ENCODE results near the gene COLGALT1. TPM values are rescaled to one million over a fixed set of nuclear protein-coding genes. Genes with fewer than 3 reads are reported as not detected.

The COLGALT1 gene
- total and polyA plus RNA-seq, 2 experiments from 2014 or later: 18.2 to 63.4 TPM

GRCh38 chr19:17522988-17523872, 32.2 kb upstream of the COLGALT1 start:
- H3K4me1 ChIP-seq (ENCODE audit: insufficient read depth): no peaks in the 10 kb centered on the region
- H3K4me3 ChIP-seq: no peak overlapping the region
- H3K27me3 ChIP-seq (ENCODE audit: insufficient read depth): no peaks in the 10 kb centered on the region
- H4K20me1 ChIP-seq (replicated peaks; ENCODE audit: insufficient read depth): no peaks in the 10 kb centered on the region
- ATAC-seq: no peak
- no peaks in the 10 kb centered on the region for H3K79me2 ChIP-seq (replicated peaks; ENCODE audit: insufficient read depth)
- Mint-ChIP-seq H3K27ac (no peak overlapping the region), H3K4me3 (no peak overlapping the region), H3K4me1 (no peaks in the 10 kb centered on the region), H3K27me3 (ENCODE audit: insufficient read depth, low read depth, poor library complexity) (peaks cover 18% of the 10 kb centered on the region), H3K9me3 (no peaks in the 10 kb centered on the region; the same call in 2 of the 3 replicates), H3K36me3 (ENCODE audit: low read depth) (peaks cover 10% of the 10 kb centered on the region; the same call in 2 of the 3 replicates)
- no peaks in the 10 kb centered on the region for H3K36me3 ChIP-seq (ENCODE audit: insufficient read depth)
- peaks cover 3% of the 10 kb centered on the region; the same call in 1 of the 2 replicates for H3F3A ChIP-seq (replicated peaks; ENCODE audit: low read depth)
- no peak overlapping the region for H2AFZ ChIP-seq
- DNase-seq (ENCODE audit: low spot score): no peak
- H3K27ac ChIP-seq (ENCODE audit: low read depth): no peak overlapping the region
- H3K9me2 ChIP-seq (ENCODE audit: insufficient read depth): no peaks in the 10 kb centered on the region
- TF ChIP-seq CREB1 (CRISPR knock-in tag; IDR thresholded peaks at IDR 0.05; ENCODE audit: low read depth): no peak
- TF ChIP-seq POLR2AphosphoS5 (IDR thresholded peaks at IDR 0.05; ENCODE audit: low read depth): no peak
- no peak for TF ChIP-seq ZNF114 (CRISPR knock-in tag; IDR thresholded peaks at IDR 0.05)
- no peak for TF ChIP-seq CTCF (conservative IDR thresholded peaks at IDR 0.05; ENCODE audit: low read depth in 2 of 2)
- no peak for TF ChIP-seq JUNB (IDR thresholded peaks at IDR 0.05; ENCODE audit: unreplicated experiment)
- no peak overlapping the region for H3K4me2 ChIP-seq

- no peak for TF ChIP-seq STAT1 (IDR thresholded peaks at IDR 0.05; ENCODE audit: unreplicated experiment)
- no peak for TF ChIP-seq REST (IDR thresholded peaks at IDR 0.05; ENCODE audit: unreplicated experiment)
- TF ChIP-seq NANOG (IDR thresholded peaks at IDR 0.05; ENCODE audit: borderline replicate concordance): no peak
- TF ChIP-seq EZH2 (IDR thresholded peaks at IDR 0.05; ENCODE audit: low read depth, unreplicated experiment): no peak
- no peak for TF ChIP-seq CREB1 (CRISPR knock-in tag; IDR thresholded peaks at IDR 0.05; ENCODE audit: low read depth)
- TF ChIP-seq EZH2phosphoT487 (IDR thresholded peaks at IDR 0.05; ENCODE audit: unreplicated experiment): no peak
- no peak for TF ChIP-seq CTCF (conservative IDR thresholded peaks at IDR 0.05; ENCODE audit: low read depth in 2 of 2)
- TF ChIP-seq POLR2AphosphoS5 (IDR thresholded peaks at IDR 0.05; ENCODE audit: low read depth): no peak
- Histone ChIP-seq H2AFZ (no peak overlapping the region), H4K20me1 (replicated peaks; ENCODE audit: insufficient read depth) (no peaks in the 10 kb centered on the region), H3K36me3 (ENCODE audit: insufficient read depth) (no peaks in the 10 kb centered on the region), H3K27ac (ENCODE audit: low read depth) (no peak overlapping the region), H3K4me1 (ENCODE audit: insufficient read depth) (no peaks in the 10 kb centered on the region), H3K4me3 (no peak overlapping the region), H3K4me2 (no peak overlapping the region), H3F3A (replicated peaks; ENCODE audit: low read depth) (peaks cover 7% of the 10 kb centered on the region; the same call in 1 of the 2 replicates), H3K79me2 (replicated peaks; ENCODE audit: insufficient read depth) (no peaks in the 10 kb centered on the region), H3K9me2 (ENCODE audit: insufficient read depth) (no peaks in the 10 kb centered on the region), H3K27me3 (ENCODE audit: insufficient read depth) (no peaks in the 10 kb centered on the region)
- H3K27me3 Mint-ChIP-seq (ENCODE audit: insufficient read depth, low read depth, poor library complexity): peaks cover 22% of the 10 kb centered on the region
- DNase-seq (ENCODE audit: low spot score) (no peak), ATAC-seq (no peak)
- H3K9me3 Mint-ChIP-seq: peaks cover 6% of the 10 kb centered on the region; the same call in 1 of the 3 replicates
- H3K36me3 Mint-ChIP-seq (ENCODE audit: low read depth): peaks cover 6% of the 10 kb centered on the region
- H3K27ac Mint-ChIP-seq: no peak overlapping the region
- H3K4me1 Mint-ChIP-seq: no peaks in the 10 kb centered on the region
- no peak overlapping the region for H3K4me3 Mint-ChIP-seq
Observed at GRCh38 chr19:17524651-17525050, 30.8 kb upstream of the COLGALT1 start.
